ENCODE data around the gene NKD1.

The NKD1 gene

DNA sequence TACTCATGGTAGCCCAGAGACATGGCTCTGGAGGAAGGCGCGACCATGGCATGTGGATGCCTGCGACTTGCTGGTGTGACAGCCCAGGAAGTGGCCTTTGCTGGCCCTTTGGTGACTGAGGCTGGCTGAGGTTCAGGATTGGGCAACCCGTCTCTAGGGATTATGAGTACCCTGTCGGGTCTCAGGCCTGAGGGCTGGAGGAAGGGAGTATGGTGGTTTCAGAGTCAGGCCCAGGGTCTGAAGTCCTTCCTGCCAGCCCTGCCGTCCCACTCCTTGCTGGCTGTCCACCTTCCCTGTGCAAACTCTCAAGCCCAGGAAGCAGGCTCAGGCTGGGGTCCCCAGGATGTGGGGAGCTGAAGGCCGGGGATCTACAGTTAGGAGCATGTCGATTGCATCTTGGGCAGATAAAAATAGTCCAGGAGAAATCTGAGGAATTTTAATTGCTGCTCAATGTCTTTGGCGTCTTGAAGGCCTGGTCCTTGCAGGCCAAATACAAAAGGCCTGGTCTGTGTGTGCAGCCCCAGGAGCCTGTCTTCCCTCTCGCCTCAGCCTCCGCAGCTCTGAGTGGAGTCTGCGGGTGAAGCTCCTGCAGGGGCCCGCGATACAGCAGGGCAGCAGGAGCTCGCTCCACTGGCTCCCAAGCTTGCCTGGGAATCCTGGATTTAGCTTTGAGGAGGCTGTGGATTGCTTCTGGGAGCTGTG lies 52.5 kb downstream of the NKD1 start:
- no peak for DNase-seq (ENCODE audit: low read depth)

- DNase-seq (ENCODE audit: low read depth), result no peak
Observed at GRCh38 chr16:50601341-50601740, 53.1 kb downstream of the NKD1 start.

- DNase-seq (ENCODE audit: low read depth), result no peak
Observed at GRCh38 chr16:50602126-50602525, 53.9 kb downstream of the NKD1 start.

DNA sequence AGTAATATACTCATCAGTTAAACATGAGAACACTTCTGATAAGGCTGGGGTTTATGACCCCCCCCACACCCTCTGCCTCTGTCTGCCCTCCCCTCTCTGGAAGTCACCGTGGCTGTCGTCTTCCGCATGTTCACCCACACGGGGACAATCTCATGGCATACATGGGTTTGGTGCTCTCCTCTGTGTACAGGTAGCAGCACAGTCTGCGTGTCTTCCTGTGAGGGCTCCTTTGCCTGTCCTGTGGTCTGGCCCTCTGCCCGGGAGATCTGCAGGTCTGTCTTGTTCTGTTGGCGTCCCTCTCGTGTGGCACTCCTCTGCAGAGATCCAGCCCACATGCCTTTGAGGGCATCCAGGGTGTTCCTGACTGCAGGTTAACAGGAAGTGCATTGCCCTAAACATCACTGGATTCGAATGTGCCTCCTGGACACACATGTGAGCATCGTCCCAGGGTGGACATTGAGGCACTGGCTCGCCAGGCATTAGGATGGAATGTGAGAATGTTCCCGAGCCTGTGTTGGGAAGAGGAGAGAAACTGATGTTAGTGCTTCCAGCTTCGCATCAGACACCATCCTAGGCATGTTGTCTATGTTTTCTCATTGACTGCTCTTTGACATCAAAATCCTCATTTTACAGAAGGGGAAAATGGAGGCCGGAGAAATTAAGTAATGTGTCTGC lies 54.5 kb downstream of the NKD1 start:
- no peak for DNase-seq (ENCODE audit: low read depth)

DNA sequence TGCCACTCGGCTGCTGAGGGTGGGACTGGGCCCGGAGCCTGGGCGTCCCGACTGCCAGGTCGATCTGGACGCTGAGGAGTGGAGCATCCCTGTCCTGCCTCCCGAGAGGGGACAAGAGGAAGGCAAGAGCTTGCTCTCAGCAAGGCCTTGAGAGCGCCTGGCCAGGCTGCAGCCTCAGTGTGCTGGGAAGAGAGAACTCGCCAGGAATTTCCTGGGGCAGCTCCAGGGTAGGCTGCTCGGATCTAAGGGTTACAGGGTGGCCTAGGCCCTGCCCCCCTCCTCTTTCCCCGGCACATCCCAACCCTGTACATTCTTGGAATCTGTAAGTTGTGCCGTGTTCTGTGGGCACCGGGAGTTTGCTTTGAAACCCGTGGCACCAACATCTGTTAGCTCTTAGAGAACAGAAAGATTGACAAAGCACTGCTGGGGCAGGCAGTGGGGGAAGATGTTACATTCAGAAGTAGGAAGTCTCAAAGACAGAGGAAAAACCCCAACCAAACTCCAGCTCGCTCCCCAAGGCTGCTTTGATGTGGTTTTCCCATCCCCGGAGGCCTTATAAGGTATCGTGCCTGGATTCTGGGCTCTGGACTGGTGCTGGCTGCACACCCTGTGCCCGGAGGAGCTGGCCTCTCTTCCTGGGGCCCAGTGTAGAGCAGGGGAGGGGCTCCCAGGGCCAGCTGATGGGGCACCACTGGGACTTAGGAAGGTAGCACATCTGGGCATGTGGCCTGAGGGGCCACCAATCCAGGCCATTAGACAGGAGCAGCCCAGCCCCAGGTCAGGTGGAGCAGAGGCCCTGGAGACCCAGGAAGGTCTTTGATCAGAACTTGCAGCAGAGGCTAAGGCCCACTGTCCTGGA lies 55.2 kb downstream of the NKD1 start:
- peak; percentile 37 for DNase-seq (ENCODE audit: low read depth)

DNA sequence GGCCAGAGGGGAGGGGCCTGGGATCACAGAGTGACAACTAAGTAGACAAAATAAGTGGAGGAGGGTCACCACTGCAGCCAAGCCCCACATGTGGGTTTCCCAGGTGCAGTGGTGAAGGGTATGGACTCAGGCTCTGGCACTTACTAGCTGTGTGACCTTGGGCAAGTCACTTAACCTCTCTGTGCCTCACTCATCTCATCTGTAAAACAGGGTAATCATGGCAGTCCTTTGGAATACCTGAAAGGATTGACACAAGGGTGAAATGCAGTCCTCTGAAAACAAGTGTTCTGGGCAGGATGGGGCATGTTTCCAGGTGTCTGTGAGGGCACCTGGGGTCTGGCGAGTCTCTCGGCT lies 55.8 kb downstream of the NKD1 start:
- no peak for DNase-seq (ENCODE audit: low read depth)

DNA sequence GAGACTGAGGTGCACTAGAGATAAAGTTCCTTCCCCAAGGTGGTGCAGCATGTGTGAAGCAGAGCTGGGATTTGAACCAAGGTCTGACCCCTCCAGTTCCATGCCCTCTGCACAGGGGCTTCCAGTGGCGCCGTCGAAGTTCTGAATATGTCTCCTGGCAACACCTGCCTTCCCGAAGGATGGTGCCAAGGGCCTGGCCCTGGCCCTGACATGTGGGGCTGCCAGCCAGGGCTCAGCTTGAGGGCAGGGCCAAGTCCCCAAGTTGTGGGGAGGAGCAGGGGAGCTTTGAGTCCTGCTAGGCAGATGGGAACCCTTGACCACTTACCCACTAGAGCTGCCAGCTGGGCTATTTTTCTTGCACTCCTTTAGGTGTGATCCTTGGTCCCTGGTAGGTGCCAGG lies 56.4 kb downstream of the NKD1 start:
- DNase-seq (ENCODE audit: low read depth), result no peak

- DNase-seq (ENCODE audit: low read depth), result no peak
Observed at GRCh38 chr16:50605733-50606430, 57.7 kb downstream of the NKD1 start.

DNA sequence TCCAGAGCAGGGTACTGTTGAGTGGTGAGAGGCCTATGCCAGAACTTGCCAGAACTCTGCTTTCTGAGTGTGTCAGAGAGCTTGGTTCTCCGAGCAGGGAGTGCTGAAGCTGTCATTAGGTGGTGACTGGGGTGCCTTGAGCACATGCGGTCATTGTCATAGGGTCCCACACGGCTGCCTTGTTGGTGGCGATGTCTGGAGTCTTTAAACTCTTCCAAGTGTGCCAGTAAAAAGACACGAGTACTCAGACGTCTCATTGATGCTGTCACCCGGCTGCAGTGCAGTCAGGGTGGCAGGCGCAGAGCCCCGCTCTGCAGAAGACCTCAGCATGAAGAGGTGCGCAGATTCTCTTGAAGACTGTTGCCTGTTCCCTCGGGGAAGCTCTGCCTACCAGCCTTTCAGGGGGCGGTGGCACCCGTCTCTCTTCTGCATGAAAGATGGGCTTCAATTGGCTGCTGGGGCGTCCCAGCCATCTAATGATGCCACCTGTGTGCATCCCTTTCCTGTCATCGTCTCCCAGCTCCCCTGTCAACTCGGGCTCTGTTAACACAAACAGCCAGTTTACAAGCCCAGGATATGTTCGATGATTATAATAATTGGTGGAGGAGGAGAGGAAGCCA lies 58.3 kb downstream of the NKD1 start:
- DNase-seq (ENCODE audit: low read depth), result no peak

GRCh38 chr16:50607051-50607431 lies 58.8 kb downstream of the NKD1 start:
- DNase-seq (ENCODE audit: low read depth), result no peak

DNA sequence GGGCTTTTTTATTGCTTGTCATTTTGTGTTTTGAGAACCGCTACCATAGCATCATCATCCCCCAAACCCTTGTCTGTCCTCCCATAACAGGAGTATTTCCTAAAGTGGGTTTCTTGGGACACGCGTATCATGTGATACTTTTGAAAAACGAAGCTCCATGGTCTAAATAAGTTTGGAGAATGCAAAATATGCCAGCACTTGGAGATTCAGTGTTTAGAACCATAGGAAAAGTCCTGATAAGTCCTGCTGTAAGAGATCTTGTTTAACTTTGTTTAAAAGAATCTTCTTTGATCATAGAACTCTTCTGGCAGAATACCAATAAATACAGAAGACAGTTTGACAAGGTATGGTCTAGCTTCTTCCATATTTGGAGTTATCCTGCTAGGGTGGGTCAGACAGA lies 59.3 kb downstream of the NKD1 start:
- DNase-seq (ENCODE audit: low read depth), result no peak

DNA sequence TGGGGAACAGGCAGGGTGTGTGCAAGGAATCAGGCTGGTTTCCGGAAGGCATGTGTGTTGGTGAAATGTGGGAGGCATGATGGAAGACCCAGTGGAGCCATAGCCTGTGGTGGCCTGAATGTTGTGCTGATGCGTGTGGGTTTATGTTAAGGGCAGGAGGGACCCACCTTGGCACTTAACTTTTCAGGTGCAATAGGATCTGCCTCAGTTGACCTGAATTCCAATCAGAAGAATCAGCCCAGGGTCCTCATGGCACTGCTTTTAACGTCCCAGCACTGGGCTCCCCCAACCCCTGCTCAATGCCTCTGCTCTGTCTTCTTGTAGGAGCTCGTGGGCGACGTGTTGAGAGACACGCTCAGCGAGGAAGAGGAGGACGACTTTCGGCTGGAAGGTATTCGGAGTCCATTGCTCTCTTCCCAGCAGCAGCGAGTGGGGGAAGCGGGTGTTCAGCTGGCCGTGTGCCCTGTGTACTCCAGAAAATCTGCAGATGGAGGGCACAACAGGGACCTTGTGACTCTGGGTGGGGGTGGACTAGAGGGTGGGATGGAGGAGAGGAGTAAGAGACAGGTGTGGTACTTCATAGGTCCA lies 59.9 kb downstream of the NKD1 start:
- DNase-seq (ENCODE audit: low read depth), result no peak

DNA sequence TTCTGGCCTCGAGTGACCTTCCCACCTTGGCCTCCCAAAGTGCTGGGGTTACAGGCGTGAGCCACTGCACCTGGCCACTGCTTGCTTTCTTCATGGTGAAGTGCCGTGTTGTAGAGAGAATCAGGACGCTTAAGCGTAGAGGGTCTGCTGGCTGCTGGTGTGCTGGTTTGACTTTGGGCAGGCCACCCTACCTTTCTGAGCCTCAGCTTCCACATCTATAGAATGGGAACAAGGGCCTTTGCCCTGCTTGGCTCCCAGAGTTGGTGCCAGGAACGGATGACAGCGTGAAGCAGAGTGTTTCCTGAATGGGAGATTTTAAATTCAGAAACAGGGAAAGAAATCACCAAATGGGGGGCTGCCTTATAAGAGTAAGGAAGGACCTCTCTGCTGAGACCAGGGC lies 60.9 kb downstream of the NKD1 start:
- no peak for DNase-seq (ENCODE audit: low read depth)

- DNase-seq (ENCODE audit: low read depth), result no peak
Observed at GRCh38 chr16:50609471-50609870, 61.3 kb downstream of the NKD1 start.

DNA sequence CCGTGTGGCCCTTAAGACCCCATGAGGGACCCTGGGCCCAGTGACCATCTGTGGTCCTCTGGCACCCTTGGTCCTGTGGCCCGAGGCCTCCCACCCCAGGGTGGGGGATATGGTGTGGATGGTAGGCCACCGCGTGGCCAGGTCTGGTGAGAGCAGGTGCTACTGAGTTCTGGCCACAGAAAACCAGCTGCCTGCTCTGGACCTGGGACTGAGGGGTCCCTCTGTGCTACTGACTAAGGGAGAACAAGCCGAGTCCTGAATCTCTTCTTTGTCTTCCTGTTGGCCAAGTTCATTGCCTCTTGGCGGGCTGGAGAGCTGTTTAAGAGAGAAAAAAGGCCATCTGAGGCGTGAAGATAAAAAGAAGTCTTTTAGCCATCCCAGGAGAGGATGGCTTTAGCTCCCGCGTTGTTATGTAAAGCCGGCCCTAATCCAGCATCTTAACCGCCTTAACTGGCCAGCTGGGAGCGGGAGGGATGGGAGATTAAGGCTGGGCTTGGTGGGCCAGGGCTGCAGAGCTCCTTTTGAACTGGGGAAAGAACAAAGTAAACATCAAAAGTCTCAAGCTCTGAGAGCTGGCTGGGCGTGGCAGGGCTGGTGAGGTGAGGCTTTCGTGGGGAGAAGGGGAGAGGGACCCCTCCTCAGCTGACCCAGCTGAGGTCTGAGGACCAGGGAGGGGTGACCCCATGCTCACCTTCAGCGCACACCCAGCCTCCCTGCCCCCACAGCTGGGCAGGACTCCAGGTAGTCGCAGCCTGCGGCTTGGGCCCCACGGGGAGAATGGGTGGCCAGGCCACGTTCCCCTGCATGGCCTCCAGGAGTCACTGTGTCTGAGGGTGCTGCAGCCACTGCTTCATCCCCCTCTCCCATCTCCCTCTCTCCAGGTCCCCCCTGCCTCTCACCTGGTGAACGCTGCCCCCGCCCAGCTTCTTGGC lies 62.4 kb downstream of the NKD1 start:
- no peak for DNase-seq (ENCODE audit: low read depth)

DNA sequence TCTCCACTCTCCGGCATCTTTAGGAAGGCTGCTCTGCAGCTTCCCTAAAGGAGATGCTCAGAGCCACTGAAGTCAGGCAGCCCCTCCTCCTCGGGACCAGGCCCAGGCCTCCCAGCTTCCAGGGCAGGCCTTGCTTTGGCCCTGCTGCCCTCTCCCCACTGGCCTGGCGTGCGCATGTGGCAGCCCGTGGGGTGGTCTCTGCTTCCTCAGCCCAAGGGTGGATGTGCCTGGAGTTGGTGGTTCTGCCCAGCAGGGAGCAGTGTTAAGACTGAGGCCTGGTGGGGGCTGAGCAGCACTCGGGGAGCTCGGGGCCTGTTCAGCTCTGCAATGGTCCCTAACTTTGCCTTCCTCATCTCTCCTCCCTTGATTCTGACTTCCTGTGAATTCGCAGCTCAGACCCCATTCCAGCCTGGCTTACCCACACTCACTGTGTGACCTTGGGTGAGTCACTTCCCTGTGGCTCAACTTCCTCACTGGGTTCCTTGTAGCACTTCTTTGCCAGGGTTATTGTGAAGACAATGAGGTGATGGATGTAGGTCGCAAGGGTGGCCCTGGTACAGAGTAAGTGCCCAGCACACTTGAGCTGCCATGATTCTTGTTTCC lies 63.2 kb downstream of the NKD1 start:
- no peak for DNase-seq (ENCODE audit: low read depth)

- no peak for DNase-seq (ENCODE audit: low read depth)
Observed at GRCh38 chr16:50611995-50612848, 64.0 kb downstream of the NKD1 start.

GRCh38 chr16:50612849-50613198 lies 64.6 kb downstream of the NKD1 start:
- DNase-seq (ENCODE audit: low read depth), result no peak

DNA sequence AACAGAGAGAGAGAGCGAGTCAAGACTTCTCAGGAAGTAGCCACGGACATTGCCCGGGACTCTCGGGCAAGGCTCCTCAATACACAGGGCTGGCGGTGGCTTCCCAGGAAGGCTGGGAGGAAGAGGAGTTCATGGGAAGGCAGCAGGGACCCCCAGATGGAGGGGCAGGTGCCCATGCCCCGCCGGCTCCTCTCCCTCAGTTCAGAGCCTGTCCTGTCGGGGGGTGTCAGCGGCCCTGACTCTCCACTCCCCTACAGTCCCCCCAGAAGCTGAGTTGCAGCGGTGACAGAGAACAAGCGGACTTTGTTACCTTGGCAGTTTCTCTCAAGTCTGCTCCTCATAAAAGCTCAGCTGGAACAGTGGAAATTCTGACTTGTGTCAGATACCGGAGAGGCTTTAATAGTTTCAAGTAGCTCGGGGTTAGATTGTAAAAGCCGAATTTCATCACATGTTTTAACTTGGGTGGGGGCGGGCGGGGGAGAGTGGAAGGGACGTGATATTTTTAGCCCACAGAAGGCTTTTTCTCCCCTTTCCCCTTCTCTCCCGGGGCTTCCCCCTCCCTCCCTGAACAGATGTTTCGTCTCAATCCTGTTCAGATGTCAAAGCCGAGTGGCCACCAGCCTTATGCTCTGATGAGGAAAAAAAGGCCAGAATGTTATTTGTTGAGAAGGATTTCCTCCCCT lies 65.2 kb downstream of the NKD1 start:
- peak; percentile 30 for DNase-seq (ENCODE audit: low read depth)
